WTC11 (cell line): Measurements from ENCODE around the gene PCDHGC5. TPM values are rescaled to one million over a fixed set of nuclear protein-coding genes. Genes with fewer than 3 reads are reported as not detected.

Source experiments
- AFF4 ChIP-seq: sonication (generic); formaldehyde crosslinking; IDR thresholded peaks from 2 replicates; pipeline ENCODE4 v1.8.1; 2023; ENCODE audit warnings: mild to moderate bottlenecking, missing genetic modification reagents, borderline replicate concordance
- E2F5 ChIP-seq: sonication (generic); formaldehyde crosslinking; IDR thresholded peaks from 2 replicates; pipeline ENCODE4 v1.8.1; 2022; ENCODE audit warnings: mild to moderate bottlenecking, moderate library complexity, missing genetic modification reagents
- ERG ChIP-seq: fragments of 250-450 bp; sonication (Bioruptor Pico); IDR thresholded peaks from 2 replicates; pipeline ENCODE4 v1.8.0; 2021; ENCODE audit warnings: mild to moderate bottlenecking
- FOXP1 ChIP-seq: sonication (generic); formaldehyde crosslinking; IDR thresholded peaks from 2 replicates; pipeline ENCODE4 v1.8.0; 2022; ENCODE audit warnings: missing genetic modification reagents, mild to moderate bottlenecking, moderate library complexity, borderline replicate concordance
- KAT7 ChIP-seq: sonication (generic); formaldehyde crosslinking; IDR thresholded peaks from 2 replicates; pipeline ENCODE4 v1.8.1; 2023; ENCODE audit warnings: missing genetic modification reagents, mild to moderate bottlenecking, borderline replicate concordance
- MXD4 ChIP-seq: fragments of 250-450 bp; sonication (Bioruptor Pico); IDR thresholded peaks from 2 replicates; pipeline ENCODE4 v1.8.0; 2021; ENCODE audit warnings: mild to moderate bottlenecking, moderate library complexity, borderline replicate concordance
- NR3C1 ChIP-seq: sonication (generic); formaldehyde crosslinking; conservative IDR thresholded peaks from 2 replicates; pipeline ENCODE4 v1.8.1; 2023; ENCODE audit warnings: low read depth, mild to moderate bottlenecking, missing genetic modification reagents
- PRDM15 ChIP-seq: sonication (generic); formaldehyde crosslinking; IDR thresholded peaks from 2 replicates; pipeline ENCODE4 v1.8.0; 2022; ENCODE audit warnings: missing genetic modification reagents
- SOX15 ChIP-seq: fragments of 250-450 bp; sonication (Bioruptor Pico); IDR thresholded peaks from 2 replicates; pipeline ENCODE4 v1.9.0; 2021; ENCODE audit warnings: mild to moderate bottlenecking
- USF2 ChIP-seq: sonication (generic); formaldehyde crosslinking; IDR thresholded peaks from 2 replicates; pipeline ENCODE4 v1.8.1; 2023; ENCODE audit warnings: mild to moderate bottlenecking, missing genetic modification reagents, moderate library complexity
- ZNF219 ChIP-seq: sonication (generic); formaldehyde crosslinking; IDR thresholded peaks from 2 replicates; pipeline ENCODE4 v1.8.0; 2023; ENCODE audit warnings: missing genetic modification reagents, mild to moderate bottlenecking, borderline replicate concordance
- ZNF416 ChIP-seq: fragments of 250-450 bp; sonication (Bioruptor Pico); IDR thresholded peaks from 2 replicates; pipeline ENCODE4 v1.9.0; 2021; ENCODE audit warnings: mild to moderate bottlenecking, inconsistent platforms
- total RNA-seq: library from RNA; stranded (reverse); gene quantifications from 3 replicates; pipeline ENCODE4 v1.2.3, GENCODE V29; 2021
- TF ChIP-seq, protein P1 (sequence below): sonication (generic); formaldehyde crosslinking; IDR thresholded peaks from 2 replicates; pipeline ENCODE4 v1.8.1; 2023; ENCODE audit warnings: mild to moderate bottlenecking, moderate library complexity, missing genetic modification reagents
- TF ChIP-seq, protein P2 (sequence below): sonication (generic); formaldehyde crosslinking; IDR thresholded peaks from 2 replicates; pipeline ENCODE4 v1.8.1; 2022; ENCODE audit warnings: mild to moderate bottlenecking, missing genetic modification reagents, moderate library complexity, borderline replicate concordance
- TF ChIP-seq, protein P3 (sequence below): sonication (generic); formaldehyde crosslinking; IDR thresholded peaks from 2 replicates; pipeline ENCODE4 v1.8.0; 2022; ENCODE audit warnings: mild to moderate bottlenecking, missing genetic modification reagents
- TF ChIP-seq, protein P4 (sequence below): fragments of 250-450 bp; sonication (Bioruptor Pico); IDR thresholded peaks from 2 replicates; pipeline ENCODE4 v2.1.2; 2022; ENCODE audit warnings: mild to moderate bottlenecking, moderate library complexity
- TF ChIP-seq, protein P5 (sequence below): sonication (generic); formaldehyde crosslinking; IDR thresholded peaks from 2 replicates; pipeline ENCODE4 v1.8.1; 2022; ENCODE audit warnings: low read depth, missing genetic modification reagents, borderline replicate concordance

PCDHGC5 gene
- total RNA-seq, 1 experiment from 2014 or later, result 1.5 TPM

DNA sequence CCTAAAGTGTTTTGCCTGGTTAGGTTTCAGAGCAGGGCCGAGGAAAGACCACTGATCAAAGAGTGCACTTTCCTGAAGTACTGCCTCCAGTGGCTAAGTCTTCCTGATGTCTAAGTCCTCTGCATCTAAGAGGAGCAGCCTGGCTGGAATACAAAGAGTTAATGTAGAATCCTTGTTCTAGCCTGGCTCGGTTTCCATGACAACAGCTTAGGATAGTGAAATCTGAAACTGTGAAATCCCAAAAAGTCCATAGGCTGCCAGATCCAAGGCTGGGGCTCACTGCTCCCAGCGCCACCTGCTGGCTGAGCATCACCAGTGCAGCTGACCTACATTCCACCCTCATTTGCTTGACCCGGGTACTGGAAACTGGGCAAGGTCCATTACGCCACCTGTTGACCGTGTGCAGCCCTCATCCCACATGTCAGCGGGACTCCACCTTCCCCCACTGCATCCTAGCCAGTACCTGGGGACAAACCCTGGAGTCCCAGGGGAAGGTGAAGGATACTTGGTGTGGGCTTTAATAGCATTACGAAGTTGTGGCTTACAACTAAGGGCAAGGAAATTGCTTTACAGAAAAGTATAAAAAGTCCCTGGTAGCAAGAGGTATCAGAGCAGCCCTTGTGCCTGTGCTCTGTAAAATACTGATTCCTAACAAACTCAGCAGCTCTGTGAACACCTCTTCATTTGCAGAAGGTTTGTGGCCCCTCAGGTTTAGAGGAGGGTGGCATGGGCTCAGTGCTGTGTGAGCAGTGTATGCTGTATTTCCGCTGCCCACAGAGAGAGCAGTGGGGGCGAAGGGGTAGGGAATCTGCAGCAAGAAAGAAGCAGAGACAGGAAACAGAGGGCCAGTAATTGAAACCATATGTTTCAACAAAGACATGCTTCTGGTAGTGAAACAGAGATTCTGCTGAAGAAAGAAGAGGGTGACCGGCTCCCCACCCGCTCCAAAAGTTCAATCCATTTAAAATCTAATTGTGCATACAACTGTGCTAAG lies 36.0 kb downstream of the PCDHGC5 start (continued):
- TF ChIP-seq, protein P1, sequence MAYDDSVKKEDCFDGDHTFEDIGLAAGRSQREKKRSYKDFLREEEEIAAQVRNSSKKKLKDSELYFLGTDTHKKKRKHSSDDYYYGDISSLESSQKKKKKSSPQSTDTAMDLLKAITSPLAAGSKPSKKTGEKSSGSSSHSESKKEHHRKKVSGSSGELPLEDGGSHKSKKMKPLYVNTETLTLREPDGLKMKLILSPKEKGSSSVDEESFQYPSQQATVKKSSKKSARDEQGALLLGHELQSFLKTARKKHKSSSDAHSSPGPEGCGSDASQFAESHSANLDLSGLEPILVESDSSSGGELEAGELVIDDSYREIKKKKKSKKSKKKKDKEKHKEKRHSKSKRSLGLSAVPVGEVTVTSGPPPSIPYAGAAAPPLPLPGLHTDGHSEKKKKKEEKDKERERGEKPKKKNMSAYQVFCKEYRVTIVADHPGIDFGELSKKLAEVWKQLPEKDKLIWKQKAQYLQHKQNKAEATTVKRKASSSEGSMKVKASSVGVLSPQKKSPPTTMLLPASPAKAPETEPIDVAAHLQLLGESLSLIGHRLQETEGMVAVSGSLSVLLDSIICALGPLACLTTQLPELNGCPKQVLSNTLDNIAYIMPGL (CRISPR knock-in tag), result peak; percentile 77; the same call in 1 of the 2 replicates
- TF ChIP-seq SOX15 (CRISPR knock-in tag) (no peak), E2F5 (CRISPR knock-in tag) (no peak), MXD4 (CRISPR knock-in tag) (no peak), AFF4 (CRISPR knock-in tag) (peak; percentile 77; the same call in 1 of the 2 replicates), KAT7 (CRISPR knock-in tag) (no peak), ZNF416 (CRISPR knock-in tag) (no peak), ERG (no peak), FOXP1 (CRISPR knock-in tag) (no peak), PRDM15 (CRISPR knock-in tag) (no peak), ZNF219 (CRISPR knock-in tag) (no peak), NR3C1 (CRISPR knock-in tag) (0 out of 2 replicates have a peak, but pooled peaks have one; percentile 70), USF2 (CRISPR knock-in tag) (0 out of 2 replicates have a peak, but pooled peaks have one; percentile 29)
- TF ChIP-seq, protein P2, sequence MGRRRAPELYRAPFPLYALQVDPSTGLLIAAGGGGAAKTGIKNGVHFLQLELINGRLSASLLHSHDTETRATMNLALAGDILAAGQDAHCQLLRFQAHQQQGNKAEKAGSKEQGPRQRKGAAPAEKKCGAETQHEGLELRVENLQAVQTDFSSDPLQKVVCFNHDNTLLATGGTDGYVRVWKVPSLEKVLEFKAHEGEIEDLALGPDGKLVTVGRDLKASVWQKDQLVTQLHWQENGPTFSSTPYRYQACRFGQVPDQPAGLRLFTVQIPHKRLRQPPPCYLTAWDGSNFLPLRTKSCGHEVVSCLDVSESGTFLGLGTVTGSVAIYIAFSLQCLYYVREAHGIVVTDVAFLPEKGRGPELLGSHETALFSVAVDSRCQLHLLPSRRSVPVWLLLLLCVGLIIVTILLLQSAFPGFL (CRISPR knock-in tag), result no peak
- TF ChIP-seq, protein P3, sequence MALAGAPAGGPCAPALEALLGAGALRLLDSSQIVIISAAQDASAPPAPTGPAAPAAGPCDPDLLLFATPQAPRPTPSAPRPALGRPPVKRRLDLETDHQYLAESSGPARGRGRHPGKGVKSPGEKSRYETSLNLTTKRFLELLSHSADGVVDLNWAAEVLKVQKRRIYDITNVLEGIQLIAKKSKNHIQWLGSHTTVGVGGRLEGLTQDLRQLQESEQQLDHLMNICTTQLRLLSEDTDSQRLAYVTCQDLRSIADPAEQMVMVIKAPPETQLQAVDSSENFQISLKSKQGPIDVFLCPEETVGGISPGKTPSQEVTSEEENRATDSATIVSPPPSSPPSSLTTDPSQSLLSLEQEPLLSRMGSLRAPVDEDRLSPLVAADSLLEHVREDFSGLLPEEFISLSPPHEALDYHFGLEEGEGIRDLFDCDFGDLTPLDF, result no peak
- TF ChIP-seq, protein P4, sequence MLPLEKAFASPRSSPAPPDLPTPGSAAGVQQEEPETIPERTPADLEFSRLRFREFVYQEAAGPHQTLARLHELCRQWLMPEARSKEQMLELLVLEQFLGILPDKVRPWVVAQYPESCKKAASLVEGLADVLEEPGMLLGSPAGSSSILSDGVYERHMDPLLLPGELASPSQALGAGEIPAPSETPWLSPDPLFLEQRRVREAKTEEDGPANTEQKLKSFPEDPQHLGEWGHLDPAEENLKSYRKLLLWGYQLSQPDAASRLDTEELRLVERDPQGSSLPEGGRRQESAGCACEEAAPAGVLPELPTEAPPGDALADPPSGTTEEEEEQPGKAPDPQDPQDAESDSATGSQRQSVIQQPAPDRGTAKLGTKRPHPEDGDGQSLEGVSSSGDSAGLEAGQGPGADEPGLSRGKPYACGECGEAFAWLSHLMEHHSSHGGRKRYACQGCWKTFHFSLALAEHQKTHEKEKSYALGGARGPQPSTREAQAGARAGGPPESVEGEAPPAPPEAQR (CRISPR knock-in tag), result no peak
- TF ChIP-seq, protein P5, sequence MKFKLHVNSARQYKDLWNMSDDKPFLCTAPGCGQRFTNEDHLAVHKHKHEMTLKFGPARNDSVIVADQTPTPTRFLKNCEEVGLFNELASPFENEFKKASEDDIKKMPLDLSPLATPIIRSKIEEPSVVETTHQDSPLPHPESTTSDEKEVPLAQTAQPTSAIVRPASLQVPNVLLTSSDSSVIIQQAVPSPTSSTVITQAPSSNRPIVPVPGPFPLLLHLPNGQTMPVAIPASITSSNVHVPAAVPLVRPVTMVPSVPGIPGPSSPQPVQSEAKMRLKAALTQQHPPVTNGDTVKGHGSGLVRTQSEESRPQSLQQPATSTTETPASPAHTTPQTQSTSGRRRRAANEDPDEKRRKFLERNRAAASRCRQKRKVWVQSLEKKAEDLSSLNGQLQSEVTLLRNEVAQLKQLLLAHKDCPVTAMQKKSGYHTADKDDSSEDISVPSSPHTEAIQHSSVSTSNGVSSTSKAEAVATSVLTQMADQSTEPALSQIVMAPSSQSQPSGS, result no peak
